NK-92 (cell line): ENCODE measurements around the gene NIT1.

ENCODE experiments used
- DNase-seq: peaks from one replicate; lab custom pipeline; 2025; ENCODE audit not compliant: unreplicated experiment; lab: John Stamatoyannopoulos, UW

NIT1 gene

DNA sequence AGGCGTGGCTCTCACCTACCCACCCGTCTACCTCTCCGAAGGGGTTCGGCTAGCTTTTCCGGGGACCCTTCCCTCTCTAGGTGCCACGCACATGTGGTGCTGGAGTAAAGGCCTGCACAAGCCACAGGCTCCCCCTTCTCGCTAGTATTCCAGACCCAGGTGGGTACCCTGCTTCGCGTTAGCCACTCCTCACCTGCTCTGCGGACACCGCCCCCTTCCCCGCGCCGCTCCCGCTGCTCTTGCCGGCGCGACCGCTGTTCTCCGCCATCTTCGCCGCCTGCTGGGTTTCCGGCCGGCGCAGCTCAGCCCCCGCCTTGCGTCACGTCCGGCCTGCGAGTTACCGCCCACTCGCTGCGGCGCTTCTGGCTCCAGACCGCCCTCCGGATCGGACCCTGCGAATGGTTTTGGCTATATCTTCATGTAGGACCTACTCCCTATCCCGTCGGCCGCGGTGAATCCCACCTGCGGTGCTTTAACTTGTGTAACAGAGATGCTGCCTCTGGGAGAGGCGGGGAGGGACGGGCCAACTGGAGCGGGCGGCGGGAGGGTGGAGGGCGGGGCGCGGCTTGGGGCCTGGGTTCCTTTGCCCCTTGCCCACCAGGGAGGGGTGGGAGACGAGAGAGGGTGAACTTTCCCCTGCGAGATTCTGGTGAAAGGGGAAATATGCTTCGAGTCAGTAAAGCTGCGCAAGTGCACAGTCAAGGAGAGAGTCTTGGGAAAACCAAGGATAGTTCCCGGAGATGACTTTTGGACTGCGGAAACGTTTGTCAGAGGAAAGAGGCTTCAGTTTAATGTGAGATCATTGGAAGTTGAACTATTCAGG is at the start of gene NIT1, which contains the start of gene PFDN2:
TSS of gene NIT1 (plus strand) at position 347 of the 823 bp plus-strand sequence. CDS start at position 419, 72 bp downstream.
TSS of gene PFDN2 (minus strand) at position 279 of the 823 bp plus-strand sequence. CDS start at position 268, 11 bp downstream.
- no peak for DNase-seq

- DNase-seq: peak; percentile 21
Observed at GRCh38 chr1:161068306-161069234, 49.3 kb upstream of the NIT1 start.

GRCh38 chr1:161069241-161069640 is 48.7 kb upstream of the NIT1 start:
- no peak for DNase-seq

- DNase-seq: no peak
Observed at GRCh38 chr1:161069731-161070270, 48.1 kb upstream of the NIT1 start, which contains the start of gene ARHGAP30. TSS of gene ARHGAP30 (minus strand) at chr1:161069891. CDS start at chr1:161069624, 267 bp downstream.

GRCh38 chr1:161070761-161071160 is 47.1 kb upstream of the NIT1 start:
- no peak for DNase-seq

DNA sequence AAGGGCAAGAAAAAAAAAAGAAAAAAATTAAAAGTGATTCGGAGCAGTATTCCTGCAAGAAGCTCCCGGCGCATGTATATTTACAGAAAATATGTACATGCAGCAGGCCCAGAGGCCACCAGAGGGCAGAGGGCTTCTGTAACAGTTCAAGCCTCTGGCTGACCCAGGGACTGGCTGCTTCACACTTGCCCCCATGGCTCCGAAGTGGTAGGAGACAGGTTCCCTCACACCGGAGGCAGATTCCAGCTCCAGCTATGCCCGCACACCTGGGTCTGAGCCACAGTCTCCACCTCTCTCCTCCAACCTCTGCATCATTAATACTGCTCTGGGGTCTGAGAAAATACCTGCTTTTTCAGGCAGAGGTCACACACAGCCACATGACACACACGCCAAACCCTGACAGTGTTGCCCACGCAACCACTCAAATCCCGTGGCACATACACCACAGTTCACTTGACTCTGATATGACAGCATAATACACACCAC is 46.0 kb upstream of the NIT1 start:
- no peak for DNase-seq

DNA sequence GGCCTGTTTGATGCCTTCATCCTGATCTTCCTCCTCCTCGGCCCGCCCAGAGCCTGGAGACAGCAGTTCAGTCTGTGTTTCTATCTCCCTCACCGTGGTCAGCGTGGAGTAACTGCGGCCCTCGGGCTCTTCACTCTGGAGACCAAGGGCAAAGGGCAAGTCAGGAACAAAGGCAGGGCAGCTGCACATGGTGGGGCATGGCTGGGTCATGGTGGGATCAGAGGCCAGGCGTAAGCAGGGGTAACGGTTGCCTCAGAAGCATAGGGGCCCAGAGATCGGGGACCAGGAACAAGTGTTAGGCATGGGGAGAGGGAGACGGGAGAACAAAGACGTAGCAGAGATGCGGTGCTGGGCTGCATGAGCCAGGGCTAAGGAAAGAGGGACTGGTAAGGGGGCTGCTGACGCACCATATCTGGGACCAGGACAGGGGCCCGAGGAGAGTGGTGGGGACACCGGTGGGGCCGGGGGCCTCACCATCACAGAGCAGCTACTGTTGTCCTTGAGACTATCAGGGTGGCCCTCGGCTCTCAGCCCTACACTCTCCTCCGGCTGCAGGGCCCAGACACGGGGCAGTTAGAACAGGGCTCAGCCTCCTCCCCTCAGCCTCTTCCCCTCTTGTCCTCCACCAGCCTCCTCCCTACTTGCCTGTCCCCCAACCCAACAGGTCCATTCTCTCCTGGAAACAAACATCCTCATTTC is 45.0 kb upstream of the NIT1 start:
- DNase-seq: no peak

- no peak for DNase-seq
Observed at GRCh38 chr1:161073474-161074121, 44.3 kb upstream of the NIT1 start.

GRCh38 chr1:161074676-161075368 is 43.1 kb upstream of the NIT1 start:
- DNase-seq: no peak

DNA sequence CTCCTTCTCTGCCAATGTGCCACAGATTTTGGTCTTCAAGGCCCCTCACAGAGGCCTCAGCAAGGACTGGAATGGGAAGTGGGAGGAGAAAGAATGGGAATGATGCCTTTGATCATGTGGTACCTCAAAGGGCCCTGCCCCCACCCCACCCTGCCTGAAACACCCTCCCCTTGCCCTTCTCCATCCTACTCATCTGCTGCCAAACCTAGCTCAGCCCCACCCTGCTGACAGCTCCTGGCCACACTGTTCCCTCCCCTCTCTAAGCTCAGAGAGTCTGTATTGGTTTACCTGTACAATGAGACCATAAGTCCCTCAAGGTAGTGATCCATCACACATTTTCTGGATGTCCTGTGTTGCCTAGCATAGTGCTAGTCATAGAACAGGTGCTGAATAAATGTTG is 41.5 kb upstream of the NIT1 start:
- DNase-seq: no peak

GRCh38 chr1:161077426-161077825 is 40.5 kb upstream of the NIT1 start:
- no peak for DNase-seq

DNA sequence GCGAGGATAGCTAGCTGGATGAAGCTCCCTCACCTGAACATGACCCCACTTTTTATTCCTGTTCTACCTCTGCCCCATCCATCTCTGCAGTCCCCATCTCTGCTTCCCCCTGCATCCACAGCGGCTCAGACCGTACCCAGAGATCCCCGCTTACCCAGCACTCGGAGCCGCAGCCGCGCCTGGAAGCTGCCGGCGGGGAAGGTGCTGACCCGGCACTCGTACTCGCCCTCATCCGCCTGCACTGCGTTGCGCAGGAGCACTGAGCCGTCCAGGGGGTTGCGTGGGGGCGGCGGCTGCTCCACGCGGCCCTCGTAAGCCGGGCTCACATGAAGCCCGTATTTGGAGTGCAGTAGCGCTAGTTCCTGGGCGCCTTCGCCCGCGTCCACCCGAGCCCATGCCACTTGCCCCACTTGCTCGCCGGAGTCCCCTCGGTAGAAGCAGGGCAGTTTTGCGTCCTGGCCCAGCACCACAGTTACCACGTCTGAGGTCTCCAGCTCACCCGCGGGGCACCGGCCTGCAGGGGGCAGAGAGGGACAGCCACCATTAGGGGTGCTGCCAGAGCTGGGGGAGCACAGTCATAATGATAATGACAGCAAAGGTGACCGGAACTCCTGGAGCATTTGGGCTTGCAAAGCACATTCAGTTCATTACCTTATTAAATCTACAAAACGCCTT is 38.3 kb upstream of the NIT1 start:
- DNase-seq: no peak

DNA sequence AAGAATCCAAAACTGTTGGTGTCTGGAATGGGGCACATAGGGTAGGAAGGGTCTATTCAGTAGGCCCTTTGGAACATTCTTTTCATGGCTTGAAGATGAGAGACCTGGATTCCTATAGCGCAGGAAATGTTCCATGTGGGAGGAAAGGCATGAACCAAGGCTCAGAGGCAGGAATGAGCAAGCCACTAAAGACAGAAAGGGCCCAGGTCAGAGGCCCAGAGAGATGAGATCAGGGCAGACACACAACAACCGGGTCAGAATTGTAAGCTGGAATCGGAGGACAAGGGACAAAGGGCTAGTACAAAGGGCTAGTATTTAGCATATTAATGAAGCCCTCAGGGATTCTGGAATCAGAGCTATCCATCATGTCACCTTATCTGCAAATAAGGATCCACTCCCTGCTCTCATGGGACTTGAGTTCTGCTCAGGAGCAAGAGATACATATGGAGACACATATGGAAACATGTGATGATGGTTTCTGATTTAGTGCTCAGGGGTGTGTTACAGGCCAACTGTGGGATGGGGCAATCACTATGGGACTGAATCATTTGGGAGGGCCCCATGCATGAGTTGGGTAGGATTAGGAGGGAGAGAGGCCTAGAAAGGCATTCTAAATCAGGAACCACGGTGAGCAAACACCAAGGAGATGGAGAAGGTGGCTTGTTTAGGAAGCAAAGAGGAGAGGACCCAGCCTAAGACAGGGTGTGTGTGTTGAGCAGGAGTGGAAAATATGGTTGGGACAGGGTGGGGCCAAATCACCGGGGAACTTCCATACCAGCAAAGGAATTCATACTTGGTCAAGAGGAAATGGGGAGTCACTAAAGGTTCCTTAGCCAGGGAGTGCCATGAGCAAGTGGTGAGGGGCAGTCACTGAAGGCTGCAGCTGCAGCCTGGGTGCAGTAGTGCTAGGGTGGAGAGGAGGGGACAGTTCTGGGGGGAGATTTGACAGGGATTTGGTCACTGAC is 37.2 kb upstream of the NIT1 start:
- DNase-seq: no peak

- no peak for DNase-seq
Observed at GRCh38 chr1:161081519-161081918, 36.4 kb upstream of the NIT1 start.

- no peak for DNase-seq
Observed at GRCh38 chr1:161082483-161082882, 35.4 kb upstream of the NIT1 start.

- no peak for DNase-seq
Observed at GRCh38 chr1:161082996-161083747, 34.7 kb upstream of the NIT1 start.
